ENCODE measurements around the gene FBN2. TPM values are rescaled to one million over a fixed set of nuclear protein-coding genes. Genes with fewer than 3 reads are reported as not detected.

The FBN2 gene
- total RNA-seq, 1 experiment from 2014 or later: 0.42 TPM

GRCh38 chr5:128276537-128277216, 261.4 kb downstream of the FBN2 start (continued):
- no peak for TF ChIP-seq REST (IDR thresholded peaks at IDR 0.05; ENCODE audit: low read depth)

- H2AFZ ChIP-seq (ENCODE audit: low read depth, low read length, poor library complexity, severe bottlenecking): no peak overlapping the region
- H3K9me2 ChIP-seq (ENCODE audit: insufficient read depth): no peaks in the 10 kb centered on the region
- H3K4me3 ChIP-seq (replicated peaks in 1 of 2; ENCODE audit: low read depth in 1 of 2, low read length in 2 of 2): no peak overlapping the region
- H3K4me2 ChIP-seq (ENCODE audit: low read length): no peak overlapping the region
- DNase-seq (ENCODE audit: low read depth, low spot score) (no peak), ATAC-seq (no peak)
- ChIA-PET CTCF (no interaction called here), RAD21 (ENCODE audit: low non-redundant PET in 1 of 2, low total read pairs in 2 of 2, uncharacterized antibody in 2 of 2, unreplicated experiment in 2 of 2) (no interaction called here), POLR2A (no interaction called here)
- H3K4me1 ChIP-seq (ENCODE audit: control insufficient read depth in 1 of 2, insufficient read depth in 2 of 2, low read length in 2 of 2): peaks cover 0 to 6% of the 10 kb centered on the region in 2 experiments; a peak in 2 of 4 replicates
- H3K36me3 ChIP-seq (ENCODE audit: control insufficient read depth in 1 of 2, insufficient read depth in 2 of 2, low read length in 2 of 2): no peaks in the 10 kb centered on the region
- no TSS peak for BruUV-seq (replicated peaks)
- H3K9me3 ChIP-seq (ENCODE audit: control insufficient read depth in 1 of 2, insufficient read depth in 1 of 2, low read depth in 1 of 2, low read length in 2 of 2): no peaks in the 10 kb centered on the region
- no peaks in the 10 kb centered on the region for H4K20me1 ChIP-seq (ENCODE audit: insufficient read depth)
- H3K9ac ChIP-seq (ENCODE audit: low read length): no peak overlapping the region
- intact Hi-C loops (cut with micrococcal nuclease): no loop called here
- H3K27ac ChIP-seq (ENCODE audit: low read depth, low read length): no peak overlapping the region
- H3K79me2 ChIP-seq (ENCODE audit: insufficient read depth, low read length): no peaks in the 10 kb centered on the region
- H3K27me3 ChIP-seq (ENCODE audit: insufficient read depth, low read length): no peaks in the 10 kb centered on the region
- TF ChIP-seq POLR2A (IDR thresholded peaks at IDR 0.05; ENCODE audit: borderline replicate concordance, extremely low read depth, insufficient read depth, insufficient read length) (no peak), POLR2AphosphoS5 (IDR thresholded peaks at IDR 0.05; ENCODE audit: low read depth, low read length) (no peak), EZH2 (IDR thresholded peaks at IDR 0.05) (no peak), ELF1 (IDR thresholded peaks at IDR 0.05; ENCODE audit: borderline replicate concordance, low read depth) (no peak), ZBTB33 (IDR thresholded peaks at IDR 0.05; ENCODE audit: extremely low read depth, insufficient replicate concordance, low read length) (no peak), ZFX (IDR thresholded peaks at IDR 0.05) (no peak), MAX (IDR thresholded peaks at IDR 0.05) (no peak), EZH2phosphoT487 (IDR thresholded peaks at IDR 0.05; ENCODE audit: borderline replicate concordance) (no peak), YY1 (IDR thresholded peaks at IDR 0.05; ENCODE audit: extremely low read depth, insufficient replicate concordance, low read depth, low read length) (no peak), EGR1 (IDR thresholded peaks at IDR 0.05; ENCODE audit: low read depth) (no peak), CEBPB (IDR thresholded peaks at IDR 0.05; ENCODE audit: low read depth) (no peak), CBX3 (IDR thresholded peaks at IDR 0.05; ENCODE audit: low read depth) (no peak), ATF3 (IDR thresholded peaks at IDR 0.05) (no peak), RAD21 (IDR thresholded peaks at IDR 0.05; ENCODE audit: low read depth) (no peak), FOSL1 (IDR thresholded peaks at IDR 0.05; ENCODE audit: low read depth) (no peak), SP1 (IDR thresholded peaks at IDR 0.05; ENCODE audit: low read depth) (no peak)
Measured at GRCh38 chr5:128274441-128274840, 263.6 kb downstream of the FBN2 start.
